HepG2 (cell line): ENCODE data around the gene OPRL1. TPM values are rescaled to one million over a fixed set of nuclear protein-coding genes. Genes with fewer than 3 reads are reported as not detected.
A peak's percentile ranks its signal among the peaks of the same experiment; 100 is the strongest.

Experiments
- BORCS8-MEF2B ChIP-seq: sonication (generic); formaldehyde crosslinking; IDR thresholded peaks from 2 replicates; pipeline ENCODE4 v1.8.0; 2022; ENCODE audit warnings: mild to moderate bottlenecking, missing genetic modification reagents
- GFI1 ChIP-seq: sonication (generic); formaldehyde crosslinking; IDR thresholded peaks from 2 replicates; pipeline ENCODE4 v1.5.0; 2020; ENCODE audit warnings: missing genetic modification reagents, mild to moderate bottlenecking, borderline replicate concordance
- KLF12 ChIP-seq: sonication (generic); formaldehyde crosslinking; IDR thresholded peaks from 2 replicates; pipeline ENCODE4 v1.4.0; 2020; ENCODE audit warnings: missing genetic modification reagents, borderline replicate concordance
- MAF1 ChIP-seq: sonication (generic); formaldehyde crosslinking; IDR thresholded peaks from 2 replicates; pipeline ENCODE4 v1.5.0; 2020; ENCODE audit warnings: missing genetic modification reagents, borderline replicate concordance
- MIER3 ChIP-seq: IDR thresholded peaks from 2 replicates; pipeline ENCODE4 v1.6.1; 2016; ENCODE audit warnings: missing compliant biosample characterization, borderline replicate concordance
- MLLT10 ChIP-seq: sonication (generic); formaldehyde crosslinking; IDR thresholded peaks from 2 replicates; pipeline ENCODE4 v1.4.0; 2020; ENCODE audit warnings: missing genetic modification reagents
- MTF2 ChIP-seq: sonication (generic); formaldehyde crosslinking; IDR thresholded peaks from 2 replicates; pipeline ENCODE4 v1.5.0; 2020; ENCODE audit warnings: missing genetic modification reagents, borderline replicate concordance
- NR2F2 ChIP-seq: IDR thresholded peaks from 2 replicates; pipeline ENCODE4 v1.6.1; 2012; ENCODE audit warnings: low read depth, inconsistent platforms, borderline replicate concordance
- RBFOX2 ChIP-seq: fragments of 200-400 bp; formaldehyde crosslinking; IDR thresholded peaks from 2 replicates; pipeline ENCODE4 v1.6.1; 2017; ENCODE audit warnings: low read depth, mild to moderate bottlenecking, low read length
- RELA ChIP-seq: sonication (generic); formaldehyde crosslinking; IDR thresholded peaks from 2 replicates; pipeline ENCODE4 v1.4.0; 2020; ENCODE audit warnings: missing genetic modification reagents
- SP2 ChIP-seq: sonication (generic); formaldehyde crosslinking; IDR thresholded peaks from 2 replicates; pipeline ENCODE4 v1.5.1; 2020; ENCODE audit warnings: mild to moderate bottlenecking, missing genetic modification reagents
- SRF ChIP-seq: IDR thresholded peaks from 2 replicates; pipeline ENCODE4 v1.6.1; 2011; ENCODE audit warnings: mild to moderate bottlenecking, low read depth, low read length, moderate library complexity
- TEAD3 ChIP-seq: optimal IDR thresholded peaks from 2 replicates; pipeline ENCODE3; 2016; ENCODE audit warnings: borderline replicate concordance
- XBP1 ChIP-seq: sonication (generic); formaldehyde crosslinking; IDR thresholded peaks from 2 replicates; pipeline ENCODE4 v1.5.0; 2020; ENCODE audit warnings: missing genetic modification reagents
- ZBTB3 ChIP-seq: sonication (generic); formaldehyde crosslinking; IDR thresholded peaks from 2 replicates; pipeline ENCODE4 v1.4.0; 2020; ENCODE audit warnings: low read depth, mild to moderate bottlenecking, moderate library complexity, missing genetic modification reagents, borderline replicate concordance
- ZBTB42 ChIP-seq: sonication (generic); formaldehyde crosslinking; IDR thresholded peaks from 2 replicates; pipeline ENCODE4 v1.5.0; 2020; ENCODE audit warnings: mild to moderate bottlenecking, missing genetic modification reagents
- ZNF274 ChIP-seq: sonication (generic); formaldehyde crosslinking; IDR thresholded peaks from 2 replicates; pipeline ENCODE4 v1.5.1; 2020; ENCODE audit warnings: mild to moderate bottlenecking, missing genetic modification reagents
- ZNF446 ChIP-seq: sonication (generic); formaldehyde crosslinking; IDR thresholded peaks from 2 replicates; pipeline ENCODE4 v1.5.0; 2020; ENCODE audit warnings: mild to moderate bottlenecking, missing genetic modification reagents
- ZNF564 ChIP-seq: sonication (generic); formaldehyde crosslinking; IDR thresholded peaks from 2 replicates; pipeline ENCODE4 v1.8.1; 2023; ENCODE audit warnings: mild to moderate bottlenecking, missing genetic modification reagents
- ZNF607 ChIP-seq: sonication (generic); formaldehyde crosslinking; IDR thresholded peaks from 2 replicates; pipeline ENCODE4 v1.5.1; 2020; ENCODE audit warnings: missing genetic modification reagents, mild to moderate bottlenecking, borderline replicate concordance
- ZNF761 ChIP-seq: sonication (generic); formaldehyde crosslinking; conservative IDR thresholded peaks from 2 replicates; pipeline ENCODE4 v1.4.0; 2020; ENCODE audit warnings: mild to moderate bottlenecking, missing genetic modification reagents
- ZNF781 ChIP-seq: sonication (generic); formaldehyde crosslinking; IDR thresholded peaks from 2 replicates; pipeline ENCODE4 v1.5.1; 2020; ENCODE audit warnings: borderline replicate concordance, mild to moderate bottlenecking, missing genetic modification reagents; ENCODE audit errors: not compliant biosample characterization
- ZSCAN22 ChIP-seq: sonication (generic); formaldehyde crosslinking; IDR thresholded peaks from 2 replicates; pipeline ENCODE4 v1.4.0; 2020; ENCODE audit warnings: mild to moderate bottlenecking, missing genetic modification reagents
- ZSCAN31 ChIP-seq: sonication (generic); formaldehyde crosslinking; IDR thresholded peaks from 2 replicates; pipeline ENCODE4 v1.5.0; 2020; ENCODE audit warnings: low read depth, mild to moderate bottlenecking, missing genetic modification reagents
- polyA plus RNA-seq, 8 experiments: library from polyadenylated mRNA; depleted of rRNA in 3 of 8; stranded (reverse) in 7 of 8; unstranded in 1 of 8; fragments of >200 nt; fragmentation: Illumina TruSeq in 4 of 8; extraction: Trizol in 4 of 8; gene quantifications; 2 replicates each; pipeline versions ENCODE4 v1.2.1 to v1.2.3, GENCODE V29; 2011 to 2016; ENCODE audit warnings: low read depth in 4 of 8, missing spikeins in 1 of 8, mixed read lengths in 1 of 8; ENCODE audit not compliant: insufficient read depth in 1 of 8
- total RNA-seq, 5 experiments: library from RNA; depleted of rRNA; stranded (reverse); fragments of >200 nt; fragmentation: Illumina TruSeq; extraction: Trizol; gene quantifications; 2 replicates each; pipeline ENCODE4 v1.2.3, GENCODE V29; 2016; ENCODE audit warnings: low read depth in 1 of 5
- TF ChIP-seq, protein P1 (sequence below): IDR thresholded peaks from 2 replicates; pipeline ENCODE4 v1.6.1; 2016; ENCODE audit warnings: low read depth
- TF ChIP-seq, protein P2 (sequence below): sonication (generic); formaldehyde crosslinking; IDR thresholded peaks from 2 replicates; pipeline ENCODE4 v1.4.0; 2020; ENCODE audit warnings: missing genetic modification reagents
- TF ChIP-seq, protein P3 (sequence below): sonication (generic); formaldehyde crosslinking; IDR thresholded peaks from 2 replicates; pipeline ENCODE4 v1.4.0; 2020; ENCODE audit warnings: missing genetic modification reagents, borderline replicate concordance

Gene OPRL1
- total and polyA plus RNA-seq, 2 of the 13 experiments (the other 11 are each of a cell fraction or from before 2014, with no cell fraction given): 0.35 to 0.71 TPM

DNA sequence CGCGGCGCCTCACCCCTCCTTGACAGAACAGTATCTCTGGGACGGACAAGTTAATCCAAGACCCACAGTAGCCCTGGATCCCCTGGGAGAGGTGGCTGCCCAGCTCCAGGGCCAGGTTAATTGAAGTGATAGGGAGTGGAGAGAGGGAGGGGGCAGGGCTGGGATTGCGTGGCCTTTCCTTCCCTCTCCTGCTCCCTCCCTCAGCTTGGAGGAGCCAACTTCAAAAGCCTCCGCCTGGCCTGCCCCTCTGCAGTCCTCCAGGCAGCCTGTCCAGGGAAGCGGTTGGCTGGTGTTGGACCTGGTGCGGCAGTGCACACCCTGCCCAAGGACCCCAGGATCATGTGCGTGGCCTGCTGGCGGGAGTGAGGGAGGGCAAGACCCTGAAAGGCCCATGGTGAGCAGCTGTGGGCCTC lies 43.9 kb upstream of the OPRL1 start, which contains the start of gene C20orf204 (continued):
- TF ChIP-seq MIER3 (CRISPR knock-in tag) (0 out of 2 replicates have a peak, but pooled peaks have one; percentile 19), ZBTB42 (CRISPR knock-in tag) (peak; percentile 72; the same call in 1 of the 2 replicates), SRF (no peak), NR2F2 (no peak), MTF2 (peak; percentile 92), SP2 (CRISPR knock-in tag) (no peak), ZSCAN31 (CRISPR knock-in tag) (peak; percentile 54), ZNF446 (CRISPR knock-in tag) (no peak), ZNF761 (CRISPR knock-in tag) (peak; percentile 95), BORCS8-MEF2B (CRISPR knock-in tag) (0 out of 2 replicates have a peak, but pooled peaks have one; percentile 43), MAF1 (no peak), ZNF781 (CRISPR knock-in tag) (peak; percentile 19), XBP1 (CRISPR knock-in tag) (no peak; the same call in 1 of the 2 replicates), ZNF274 (peak; percentile 31), ZNF564 (CRISPR knock-in tag) (no peak), KLF12 (CRISPR knock-in tag) (no peak; the same call in 1 of the 2 replicates), ZNF607 (CRISPR knock-in tag) (peak; percentile 84; the same call in 1 of the 2 replicates), ZSCAN22 (CRISPR knock-in tag) (peak; percentile 86), RELA (CRISPR knock-in tag) (no peak), RBFOX2 (peak; percentile 93), ZBTB3 (0 out of 2 replicates have a peak, but pooled peaks have one; percentile 72), GFI1 (CRISPR knock-in tag) (0 out of 2 replicates have a peak, but pooled peaks have one; percentile 75), TEAD3 (no peak), MLLT10 (no peak)
- TF ChIP-seq, protein P1, sequence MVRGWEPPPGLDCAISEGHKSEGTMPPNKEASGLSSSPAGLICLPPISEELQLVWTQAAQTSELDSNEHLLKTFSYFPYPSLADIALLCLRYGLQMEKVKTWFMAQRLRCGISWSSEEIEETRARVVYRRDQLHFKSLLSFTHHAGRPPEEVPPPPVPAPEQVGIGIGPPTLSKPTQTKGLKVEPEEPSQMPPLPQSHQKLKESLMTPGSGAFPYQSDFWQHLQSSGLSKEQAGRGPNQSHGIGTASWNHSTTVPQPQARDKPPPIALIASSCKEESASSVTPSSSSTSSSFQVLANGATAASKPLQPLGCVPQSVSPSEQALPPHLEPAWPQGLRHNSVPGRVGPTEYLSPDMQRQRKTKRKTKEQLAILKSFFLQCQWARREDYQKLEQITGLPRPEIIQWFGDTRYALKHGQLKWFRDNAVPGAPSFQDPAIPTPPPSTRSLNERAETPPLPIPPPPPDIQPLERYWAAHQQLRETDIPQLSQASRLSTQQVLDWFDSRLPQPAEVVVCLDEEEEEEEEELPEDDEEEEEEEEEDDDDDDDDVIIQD: 0 out of 2 replicates have a peak, but pooled peaks have one; percentile 36
- TF ChIP-seq, protein P2, sequence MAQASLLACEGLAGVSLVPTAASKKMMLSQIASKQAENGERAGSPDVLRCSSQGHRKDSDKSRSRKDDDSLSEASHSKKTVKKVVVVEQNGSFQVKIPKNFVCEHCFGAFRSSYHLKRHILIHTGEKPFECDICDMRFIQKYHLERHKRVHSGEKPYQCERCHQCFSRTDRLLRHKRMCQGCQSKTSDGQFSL (CRISPR knock-in tag): no peak; the same call in 1 of the 2 replicates
- TF ChIP-seq, protein P3, sequence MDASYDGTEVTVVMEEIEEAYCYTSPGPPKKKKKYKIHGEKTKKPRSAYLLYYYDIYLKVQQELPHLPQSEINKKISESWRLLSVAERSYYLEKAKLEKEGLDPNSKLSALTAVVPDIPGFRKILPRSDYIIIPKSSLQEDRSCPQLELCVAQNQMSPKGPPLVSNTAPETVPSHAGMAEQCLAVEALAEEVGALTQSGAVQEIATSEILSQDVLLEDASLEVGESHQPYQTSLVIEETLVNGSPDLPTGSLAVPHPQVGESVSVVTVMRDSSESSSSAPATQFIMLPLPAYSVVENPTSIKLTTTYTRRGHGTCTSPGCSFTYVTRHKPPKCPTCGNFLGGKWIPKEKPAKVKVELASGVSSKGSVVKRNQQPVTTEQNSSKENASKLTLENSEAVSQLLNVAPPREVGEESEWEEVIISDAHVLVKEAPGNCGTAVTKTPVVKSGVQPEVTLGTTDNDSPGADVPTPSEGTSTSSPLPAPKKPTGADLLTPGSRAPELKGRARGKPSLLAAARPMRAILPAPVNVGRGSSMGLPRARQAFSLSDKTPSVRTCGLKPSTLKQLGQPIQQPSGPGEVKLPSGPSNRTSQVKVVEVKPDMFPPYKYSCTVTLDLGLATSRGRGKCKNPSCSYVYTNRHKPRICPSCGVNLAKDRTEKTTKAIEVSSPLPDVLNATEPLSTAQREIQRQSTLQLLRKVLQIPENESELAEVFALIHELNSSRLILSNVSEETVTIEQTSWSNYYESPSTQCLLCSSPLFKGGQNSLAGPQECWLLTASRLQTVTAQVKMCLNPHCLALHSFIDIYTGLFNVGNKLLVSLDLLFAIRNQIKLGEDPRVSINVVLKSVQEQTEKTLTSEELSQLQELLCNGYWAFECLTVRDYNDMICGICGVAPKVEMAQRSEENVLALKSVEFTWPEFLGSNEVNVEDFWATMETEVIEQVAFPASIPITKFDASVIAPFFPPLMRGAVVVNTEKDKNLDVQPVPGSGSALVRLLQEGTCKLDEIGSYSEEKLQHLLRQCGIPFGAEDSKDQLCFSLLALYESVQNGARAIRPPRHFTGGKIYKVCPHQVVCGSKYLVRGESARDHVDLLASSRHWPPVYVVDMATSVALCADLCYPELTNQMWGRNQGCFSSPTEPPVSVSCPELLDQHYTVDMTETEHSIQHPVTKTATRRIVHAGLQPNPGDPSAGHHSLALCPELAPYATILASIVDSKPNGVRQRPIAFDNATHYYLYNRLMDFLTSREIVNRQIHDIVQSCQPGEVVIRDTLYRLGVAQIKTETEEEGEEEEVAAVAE: no peak
